Measurements from ENCODE around the gene CCDC57.
"Not testable (repeated sequence)": the region's sequence is repeated elsewhere in the genome, so short reads cannot be mapped to it uniquely, and the experiment has no call there.

Gene CCDC57

GRCh38 chr17:82157046-82158035 is 55.3 kb downstream of the CCDC57 start:
- no peak for DNase-seq (ENCODE audit: low read depth in 2 of 3, low spot score in 2 of 3)

DNA sequence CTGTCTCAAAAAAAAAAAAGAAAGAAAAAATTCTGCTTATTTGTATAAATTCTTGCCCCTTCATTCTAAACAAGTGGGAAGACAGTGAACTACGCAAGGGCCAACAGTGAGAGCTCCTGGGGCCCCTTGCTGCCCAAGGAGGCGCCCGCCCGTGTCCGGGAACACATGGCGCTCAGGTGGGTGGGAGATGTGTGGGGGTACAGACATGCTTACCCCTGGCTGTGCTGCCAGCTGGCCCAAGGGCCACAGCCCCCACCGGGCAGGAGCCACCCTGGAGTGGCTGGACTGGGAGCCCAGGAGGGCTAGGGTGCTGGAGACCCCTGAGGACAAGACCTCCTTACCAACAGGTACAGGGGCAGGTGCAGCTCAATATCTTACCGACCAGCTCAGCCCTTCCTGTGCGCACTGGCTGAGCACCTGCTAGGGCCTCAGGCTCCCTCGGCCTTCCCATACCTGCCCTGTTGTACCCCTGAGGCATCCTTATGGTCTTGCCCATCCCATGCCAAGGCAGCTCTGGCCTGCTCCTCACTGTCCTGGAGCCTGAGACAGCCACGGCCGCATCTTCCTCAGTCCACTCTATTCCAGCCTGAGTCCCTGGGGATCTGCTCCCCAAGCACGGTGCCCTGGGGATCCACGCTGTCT is 56.2 kb downstream of the CCDC57 start:
- DNase-seq (ENCODE audit: low read depth in 2 of 3, low spot score in 2 of 3): no peak

DNA sequence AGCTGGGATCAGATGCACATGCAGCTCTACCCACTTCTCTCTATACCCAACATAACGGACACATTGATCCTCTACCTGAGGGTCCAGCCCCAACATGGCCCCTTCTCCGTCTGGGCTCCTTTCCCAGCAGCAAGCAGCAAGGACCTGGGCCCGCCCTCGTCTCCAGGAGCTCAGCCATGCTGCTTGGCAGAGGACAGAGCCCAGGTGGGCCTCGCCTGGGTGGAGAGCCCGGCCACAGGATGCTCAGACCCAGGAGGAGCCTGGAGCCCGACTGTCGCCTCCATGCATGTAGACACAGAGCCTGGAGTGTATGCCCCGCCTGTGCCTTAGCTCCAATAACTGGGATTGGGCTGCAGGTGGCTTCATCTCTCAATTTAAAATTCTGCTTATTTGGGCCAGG is 57.0 kb downstream of the CCDC57 start:
- DNase-seq (ENCODE audit: low read depth in 2 of 3, low spot score in 2 of 3): no peak

GRCh38 chr17:82154881-82155331 is 57.7 kb downstream of the CCDC57 start:
- DNase-seq (ENCODE audit: low read depth in 2 of 3, low spot score in 2 of 3): no peak

GRCh38 chr17:82153745-82154375 is 58.8 kb downstream of the CCDC57 start:
- DNase-seq (ENCODE audit: low read depth in 2 of 3, low spot score in 2 of 3): peak; percentile 54 to 68 (median 61)

- DNase-seq (ENCODE audit: low read depth in 2 of 3, low spot score in 2 of 3): no peak
Measured at GRCh38 chr17:82153295-82153691, 59.3 kb downstream of the CCDC57 start.

DNA sequence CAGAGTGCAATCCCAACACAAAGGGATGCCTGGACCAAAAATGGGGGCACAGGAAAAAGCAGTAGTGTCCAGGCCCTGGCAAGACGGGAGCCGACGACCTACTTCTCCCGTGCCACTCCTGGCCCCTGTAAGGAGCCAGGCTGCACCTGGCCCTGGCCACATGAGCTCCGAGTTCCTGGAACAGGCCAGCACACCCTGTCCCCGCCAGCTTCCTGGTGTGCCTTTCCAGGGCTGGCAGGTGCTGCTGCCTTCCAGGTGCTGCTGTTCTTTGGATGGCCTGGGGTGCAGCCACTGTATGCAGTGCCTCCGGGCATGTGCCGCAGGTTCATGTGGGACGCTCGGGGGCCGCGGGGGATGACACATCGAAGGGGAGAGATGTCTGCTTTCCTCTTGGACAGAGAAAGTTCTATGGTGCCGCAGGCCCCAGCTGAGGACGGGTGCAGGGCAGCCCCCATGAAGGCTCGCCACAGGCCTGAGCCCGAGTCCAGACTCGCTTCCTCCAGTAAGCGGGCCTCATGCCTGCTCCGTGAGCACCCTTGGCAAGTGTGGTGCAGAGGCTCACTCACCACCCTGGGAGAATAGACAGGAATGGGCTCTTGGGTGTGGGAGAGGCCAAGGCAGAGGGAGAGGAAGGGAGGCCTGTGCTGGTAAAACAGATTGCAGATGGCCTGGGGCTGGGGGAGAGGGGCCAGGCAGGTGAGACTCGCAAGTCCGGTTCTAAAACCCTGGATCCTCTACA is 59.9 kb downstream of the CCDC57 start:
- DNase-seq (ENCODE audit: low read depth in 2 of 3, low spot score in 2 of 3): no peak

DNA sequence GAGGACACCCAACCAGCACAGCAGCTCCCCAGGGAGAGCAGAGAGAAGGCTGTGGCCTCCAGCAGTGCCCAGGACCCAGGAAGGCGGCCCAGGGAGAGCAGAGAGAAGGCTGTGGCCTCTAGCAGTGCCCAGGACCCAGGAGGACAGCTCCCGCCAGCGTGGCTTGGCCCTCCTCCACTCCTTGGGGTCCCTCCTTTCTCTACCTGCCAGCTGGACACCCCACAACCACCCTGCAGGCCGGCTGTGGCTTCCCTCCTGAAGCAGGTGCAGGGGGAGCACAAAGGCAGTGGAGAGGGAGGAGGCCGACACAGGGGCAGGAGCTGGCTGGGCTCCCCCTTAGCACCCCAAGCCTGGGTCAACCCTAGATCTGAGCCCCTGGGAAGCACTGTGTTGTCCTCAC is 60.5 kb downstream of the CCDC57 start:
- DNase-seq (ENCODE audit: low read depth in 2 of 3, low spot score in 2 of 3): no peak

DNA sequence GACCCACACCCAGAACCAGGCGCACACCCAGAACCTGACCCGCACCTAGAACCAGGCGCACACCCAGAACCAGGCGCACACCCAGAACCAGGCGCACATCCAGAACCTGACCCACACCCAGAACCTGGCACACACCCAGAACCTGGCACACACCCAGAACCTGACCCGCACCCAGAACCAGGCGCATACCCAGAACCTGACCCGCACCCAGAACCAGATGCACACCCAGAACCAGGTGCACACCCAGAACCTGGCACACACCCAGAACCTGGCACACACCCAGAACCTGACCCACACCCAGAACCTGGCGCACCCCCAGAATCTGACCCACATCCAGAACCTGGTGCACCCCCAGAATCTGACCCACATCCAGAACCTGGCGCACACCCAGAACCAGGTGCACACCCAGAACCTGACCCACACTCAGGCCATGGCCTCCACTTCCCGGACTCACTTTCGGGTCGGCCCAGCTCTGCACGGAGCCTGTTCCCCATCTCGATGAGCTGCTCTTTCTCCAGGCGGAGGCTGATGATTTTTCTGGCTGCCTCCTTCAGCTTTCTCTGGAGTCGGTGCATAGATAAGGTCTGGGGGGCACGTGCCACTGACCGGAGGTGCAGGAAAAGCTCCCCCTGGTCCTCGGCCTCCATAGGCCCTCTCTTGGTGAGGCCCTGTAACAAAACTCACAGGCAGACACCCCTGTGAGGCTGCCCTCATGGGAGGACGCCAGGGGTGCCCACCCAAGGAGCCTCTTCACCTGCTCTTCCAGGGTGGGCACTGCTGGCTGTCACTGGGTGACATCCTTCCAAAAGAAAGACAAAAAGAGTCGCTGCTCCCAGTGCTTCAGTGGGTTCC is 61.3 kb downstream of the CCDC57 start:
- DNase-seq (ENCODE audit: low read depth in 2 of 3, low spot score in 2 of 3): no peak

GRCh38 chr17:82149401-82150099 is 63.1 kb downstream of the CCDC57 start:
- no peak for DNase-seq (ENCODE audit: low read depth in 2 of 3, low spot score in 2 of 3)

GRCh38 chr17:82148997-82149396 is 63.6 kb downstream of the CCDC57 start:
- no peak for DNase-seq (ENCODE audit: low read depth in 2 of 3, low spot score in 2 of 3)

DNA sequence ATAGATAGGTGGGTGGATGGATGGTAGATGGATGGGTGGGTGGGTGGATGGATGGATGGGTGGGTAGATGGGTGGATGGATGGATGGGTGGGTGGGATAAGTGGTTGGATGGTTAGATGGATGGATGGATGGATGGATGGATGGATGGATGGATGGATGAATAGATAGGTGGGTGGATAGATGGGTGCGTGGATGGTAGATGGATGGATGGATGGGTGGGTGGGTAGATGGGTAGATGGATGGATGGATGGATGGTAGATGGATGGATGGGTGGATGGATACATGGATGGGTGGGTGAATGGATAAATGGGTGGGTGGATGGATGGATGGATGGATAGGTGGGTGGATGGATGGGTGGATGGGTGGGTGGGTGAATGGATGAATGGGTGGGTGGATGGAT is 64.6 kb downstream of the CCDC57 start:
- DNase-seq (ENCODE audit: low read depth in 2 of 3, low spot score in 2 of 3): no peak

- no peak for DNase-seq (ENCODE audit: low read depth in 2 of 3, low spot score in 2 of 3)
Measured at GRCh38 chr17:82146663-82147654, 65.7 kb downstream of the CCDC57 start.

DNA sequence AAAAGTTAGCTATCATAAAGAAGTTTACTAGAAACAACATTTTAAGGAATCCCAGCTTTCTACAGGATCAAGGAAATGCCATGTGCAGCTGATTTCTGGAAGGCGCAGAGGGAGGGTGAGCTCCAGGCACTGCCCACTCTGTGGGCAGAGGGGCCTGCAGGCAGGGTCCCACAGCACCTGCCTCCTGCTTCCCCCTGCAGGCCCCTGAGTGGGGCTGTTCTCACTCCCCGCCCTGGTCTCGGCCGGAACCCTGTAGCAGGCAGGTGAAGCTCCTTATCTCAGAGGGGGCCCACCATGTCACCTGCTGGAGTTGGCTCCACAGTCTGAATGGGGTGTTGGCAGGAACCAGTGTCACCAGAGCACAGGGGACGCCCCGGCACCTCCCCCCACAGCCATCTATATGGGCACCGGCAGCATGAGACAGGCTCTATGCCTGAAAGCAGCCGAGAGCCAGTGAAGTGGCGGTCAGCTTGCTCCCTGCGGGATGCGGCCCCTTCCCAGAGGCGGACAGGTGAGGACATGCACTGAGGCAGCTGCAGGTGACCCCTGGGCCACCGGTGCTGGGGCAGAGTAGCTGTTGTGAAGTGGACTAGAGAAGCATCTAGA is 67.0 kb downstream of the CCDC57 start:
- no peak for DNase-seq (ENCODE audit: low read depth in 2 of 3, low spot score in 2 of 3)

- no peak for DNase-seq (ENCODE audit: low read depth in 2 of 3, low spot score in 2 of 3)
Measured at GRCh38 chr17:82143333-82143732, 69.3 kb downstream of the CCDC57 start.

DNA sequence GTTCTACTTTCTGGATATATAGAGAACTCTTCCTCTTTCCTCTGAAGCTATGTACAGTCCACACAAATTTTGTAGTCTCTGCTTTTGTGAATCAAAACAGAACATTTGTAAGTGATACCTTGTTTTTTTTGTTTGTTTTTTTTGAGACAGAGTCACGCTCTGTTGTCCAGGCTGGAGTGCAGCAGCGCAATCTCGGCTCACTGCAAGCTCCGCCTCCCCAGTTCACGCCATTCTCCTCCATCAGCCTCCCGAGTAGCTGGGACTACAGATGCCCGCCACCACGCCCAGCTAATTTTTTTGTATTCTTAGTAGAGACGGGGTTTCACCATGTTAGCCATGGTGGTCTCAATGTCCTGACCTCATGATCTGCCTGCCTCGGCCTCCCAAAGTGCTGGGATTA is 72.7 kb downstream of the CCDC57 start:
- DNase-seq (ENCODE audit: low read depth in 2 of 3, low spot score in 2 of 3): not testable (repeated sequence)

DNA sequence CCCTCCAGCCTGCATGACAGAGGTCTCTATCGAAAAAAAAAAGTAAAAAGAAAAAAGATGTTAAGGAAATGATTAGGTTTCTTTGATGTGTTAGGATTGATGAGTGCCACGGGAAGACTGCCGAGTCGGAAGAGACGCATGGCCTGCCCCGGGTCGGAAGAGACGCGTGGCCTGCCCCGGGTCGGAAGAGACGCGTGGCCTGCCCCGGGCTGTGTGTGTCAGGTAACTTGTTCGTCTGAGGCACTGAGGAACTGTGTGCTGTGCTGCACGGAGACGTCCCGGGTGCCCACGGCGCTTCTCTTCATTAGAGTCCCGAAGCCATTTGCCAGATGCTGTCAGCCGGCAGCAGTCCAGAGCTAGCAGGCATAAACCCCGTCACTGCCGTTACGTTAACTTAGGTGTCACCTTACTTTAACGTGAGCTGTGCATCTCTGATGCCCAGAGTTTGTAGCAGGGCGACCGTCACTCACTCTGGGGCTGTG is 74.1 kb downstream of the CCDC57 start:
- no peak for DNase-seq (ENCODE audit: low read depth in 2 of 3, low spot score in 2 of 3)

- DNase-seq (ENCODE audit: low read depth in 2 of 3, low spot score in 2 of 3): no peak
Measured at GRCh38 chr17:82134101-82134500, 78.5 kb downstream of the CCDC57 start.

Measured in activated CD8-positive, alpha-beta memory T cell treated with anti-CD3 and anti-CD28 coated beads for 48 hours (primary cell).